22Rv1 (cell line): ENCODE data around the gene SGCD.

Source experiments
- ZFX ChIP-seq: fragments of 450-650 bp; IDR thresholded peaks from 2 replicates; pipeline ENCODE4 v1.6.1; 2017; ENCODE audit warnings: antibody characterized with exemption, borderline replicate concordance
- TF ChIP-seq, protein P1 (sequence below): fragments of 450-650 bp; IDR thresholded peaks from 2 replicates; pipeline ENCODE4 v1.5.1; 2017; ENCODE audit warnings: mild to moderate bottlenecking

DNA sequence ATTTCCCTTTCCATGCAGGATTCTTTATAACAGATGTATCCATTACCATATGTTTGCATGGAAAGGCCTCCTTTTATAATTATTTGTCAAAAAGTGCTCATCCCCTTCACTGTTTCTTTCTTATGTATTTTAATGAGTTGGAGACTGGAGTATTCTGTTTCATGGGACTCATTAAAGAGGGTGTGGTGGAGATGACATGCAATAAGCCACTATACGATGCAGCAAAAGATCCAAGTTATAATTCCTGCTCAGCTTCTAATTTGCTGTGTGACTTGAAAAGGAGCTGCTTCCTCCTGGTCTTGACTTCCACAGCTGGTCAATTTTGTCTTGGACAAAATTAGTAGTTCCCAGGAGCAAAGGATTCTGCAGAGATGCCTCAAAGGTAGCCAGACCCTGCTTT is 13.9 kb downstream of the SGCD start:
- TF ChIP-seq, protein P1, sequence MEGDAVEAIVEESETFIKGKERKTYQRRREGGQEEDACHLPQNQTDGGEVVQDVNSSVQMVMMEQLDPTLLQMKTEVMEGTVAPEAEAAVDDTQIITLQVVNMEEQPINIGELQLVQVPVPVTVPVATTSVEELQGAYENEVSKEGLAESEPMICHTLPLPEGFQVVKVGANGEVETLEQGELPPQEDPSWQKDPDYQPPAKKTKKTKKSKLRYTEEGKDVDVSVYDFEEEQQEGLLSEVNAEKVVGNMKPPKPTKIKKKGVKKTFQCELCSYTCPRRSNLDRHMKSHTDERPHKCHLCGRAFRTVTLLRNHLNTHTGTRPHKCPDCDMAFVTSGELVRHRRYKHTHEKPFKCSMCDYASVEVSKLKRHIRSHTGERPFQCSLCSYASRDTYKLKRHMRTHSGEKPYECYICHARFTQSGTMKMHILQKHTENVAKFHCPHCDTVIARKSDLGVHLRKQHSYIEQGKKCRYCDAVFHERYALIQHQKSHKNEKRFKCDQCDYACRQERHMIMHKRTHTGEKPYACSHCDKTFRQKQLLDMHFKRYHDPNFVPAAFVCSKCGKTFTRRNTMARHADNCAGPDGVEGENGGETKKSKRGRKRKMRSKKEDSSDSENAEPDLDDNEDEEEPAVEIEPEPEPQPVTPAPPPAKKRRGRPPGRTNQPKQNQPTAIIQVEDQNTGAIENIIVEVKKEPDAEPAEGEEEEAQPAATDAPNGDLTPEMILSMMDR: no peak
- TF ChIP-seq ZFX: no peak
